HG03520 (cell line): ENCODE data around the gene CCSER2.
"Not testable (repeated sequence)": the region's sequence is repeated elsewhere in the genome, so short reads cannot be mapped to it uniquely, and the experiment has no call there.

Experiments
- ATAC-seq: cut with Tn5 transposase; IDR thresholded peaks from one replicate; pipeline ENCODE4 v1.9.1; 2021; ENCODE audit warnings: mild to moderate bottlenecking, moderate library complexity; ENCODE audit not compliant: unreplicated experiment

CCSER2 gene

GRCh38 chr10:84447701-84448400 is 119.5 kb downstream of the CCSER2 start:
- ATAC-seq: no peak

- not testable (repeated sequence) for ATAC-seq
These were observed 121.0 kb downstream of the CCSER2 start for GRCh38 chr10:84449351-84449750.

DNA sequence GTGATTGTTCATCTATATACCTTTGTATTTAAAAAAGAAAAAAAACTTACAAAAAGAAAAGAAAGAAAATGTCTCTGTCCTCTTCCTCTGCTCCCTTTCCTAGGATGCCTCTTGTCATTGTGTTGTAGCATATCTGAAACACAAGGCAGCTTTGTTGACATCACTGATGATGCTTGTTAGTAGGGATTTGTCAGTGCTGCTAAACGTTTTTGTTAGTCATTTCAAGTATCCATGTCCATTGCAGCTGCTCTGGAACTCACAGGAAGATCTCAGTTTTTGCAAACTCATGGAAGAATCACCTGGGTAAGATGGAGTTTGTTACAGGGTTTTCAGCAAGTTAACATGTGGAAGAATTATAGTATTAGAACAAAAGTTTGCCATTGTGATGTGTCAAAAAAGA is 123.6 kb downstream of the CCSER2 start:
- ATAC-seq: no peak

DNA sequence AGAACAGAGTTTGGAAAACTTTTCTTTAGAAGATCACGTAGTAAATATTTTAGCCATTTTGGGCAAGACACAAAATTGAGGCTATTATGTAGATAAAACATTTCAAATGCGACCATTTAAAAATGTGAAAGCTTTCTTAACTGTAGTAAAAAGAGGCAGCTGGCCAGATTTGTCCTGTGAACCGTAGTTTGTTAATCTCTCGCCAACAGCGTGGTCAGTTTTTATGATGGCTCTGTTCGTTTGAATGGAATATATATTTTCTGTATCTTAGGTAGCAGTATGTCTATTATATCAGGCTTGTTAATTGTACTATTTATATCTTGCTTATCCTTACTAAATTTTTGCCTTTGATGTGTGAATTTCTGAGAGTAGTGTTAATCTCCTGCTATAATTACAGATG is 124.9 kb downstream of the CCSER2 start:
- ATAC-seq: no peak

DNA sequence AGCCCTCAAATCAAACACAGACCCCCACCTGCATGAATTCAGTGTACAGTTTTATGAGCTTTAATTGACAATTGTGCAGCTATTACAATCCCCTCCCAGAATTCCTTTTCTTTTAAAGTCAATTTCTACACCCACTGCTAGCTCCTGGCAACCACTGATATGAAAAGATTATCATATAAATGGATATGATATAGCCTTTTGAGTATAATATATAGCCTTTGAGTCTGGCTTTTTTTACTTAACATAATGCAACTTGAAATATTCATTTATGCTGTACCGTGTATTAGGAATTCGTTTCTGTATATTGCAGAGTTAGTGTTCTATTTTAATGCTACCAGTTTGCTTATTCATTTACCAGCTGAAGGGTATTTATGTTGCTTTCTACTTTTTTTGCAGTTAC is 127.7 kb downstream of the CCSER2 start:
- no peak for ATAC-seq

DNA sequence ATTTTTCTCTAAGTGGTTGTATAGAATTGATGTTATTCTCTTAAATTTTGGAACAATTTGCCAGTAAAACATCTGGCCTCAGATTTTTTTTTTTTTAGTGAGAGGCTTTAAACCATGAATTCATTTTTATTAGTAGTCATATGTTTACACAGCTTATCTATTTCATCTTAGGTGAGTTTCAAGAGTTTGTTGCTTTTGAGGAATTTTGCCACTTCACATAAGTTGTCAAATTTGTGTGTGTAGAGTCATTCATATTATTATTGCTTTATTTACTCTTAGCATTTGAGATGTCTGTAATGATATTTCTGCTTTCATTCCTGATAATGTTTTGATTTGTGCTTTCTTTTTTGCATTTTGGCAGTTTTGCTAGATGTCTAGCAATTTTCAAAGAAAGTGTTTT is 132.1 kb downstream of the CCSER2 start:
- no peak for ATAC-seq

DNA sequence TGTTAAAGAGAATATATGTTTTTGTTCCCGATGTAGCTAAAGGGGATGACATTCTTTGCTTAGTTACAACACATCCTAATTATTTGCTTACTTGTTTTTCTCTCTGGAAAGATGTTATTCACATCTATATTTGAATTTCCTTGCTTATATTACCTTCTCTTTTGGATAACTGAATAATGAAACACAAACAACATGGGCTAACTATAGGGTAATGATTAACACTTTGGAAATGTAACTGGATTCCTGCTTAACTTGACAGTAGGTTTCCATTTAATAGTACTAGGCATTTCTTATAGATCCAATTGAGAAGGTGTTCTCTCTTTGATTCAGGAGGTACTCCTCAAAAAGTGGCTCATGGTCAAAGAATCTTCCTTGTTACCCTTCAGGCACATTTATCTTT is 141.1 kb downstream of the CCSER2 start:
- ATAC-seq: no peak

DNA sequence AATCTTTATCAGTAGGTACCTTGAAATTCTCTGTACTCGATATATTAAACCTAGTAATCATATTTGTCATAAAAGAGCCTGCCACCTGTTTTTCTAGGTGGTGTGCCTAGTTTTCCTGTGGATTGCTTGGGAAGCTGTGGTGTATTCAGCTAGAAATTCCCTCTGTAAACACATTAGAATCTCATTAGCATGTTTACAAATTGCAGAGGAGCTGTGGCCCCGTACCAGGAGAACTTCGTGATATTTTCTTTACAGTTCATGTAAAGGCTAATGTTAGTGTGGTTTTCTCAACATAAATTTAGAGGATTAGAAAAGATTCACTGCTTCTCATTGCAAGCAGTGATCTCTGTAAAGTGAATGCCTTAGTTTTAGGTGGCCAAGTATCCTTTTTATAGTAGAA is 144.7 kb downstream of the CCSER2 start:
- no peak for ATAC-seq

DNA sequence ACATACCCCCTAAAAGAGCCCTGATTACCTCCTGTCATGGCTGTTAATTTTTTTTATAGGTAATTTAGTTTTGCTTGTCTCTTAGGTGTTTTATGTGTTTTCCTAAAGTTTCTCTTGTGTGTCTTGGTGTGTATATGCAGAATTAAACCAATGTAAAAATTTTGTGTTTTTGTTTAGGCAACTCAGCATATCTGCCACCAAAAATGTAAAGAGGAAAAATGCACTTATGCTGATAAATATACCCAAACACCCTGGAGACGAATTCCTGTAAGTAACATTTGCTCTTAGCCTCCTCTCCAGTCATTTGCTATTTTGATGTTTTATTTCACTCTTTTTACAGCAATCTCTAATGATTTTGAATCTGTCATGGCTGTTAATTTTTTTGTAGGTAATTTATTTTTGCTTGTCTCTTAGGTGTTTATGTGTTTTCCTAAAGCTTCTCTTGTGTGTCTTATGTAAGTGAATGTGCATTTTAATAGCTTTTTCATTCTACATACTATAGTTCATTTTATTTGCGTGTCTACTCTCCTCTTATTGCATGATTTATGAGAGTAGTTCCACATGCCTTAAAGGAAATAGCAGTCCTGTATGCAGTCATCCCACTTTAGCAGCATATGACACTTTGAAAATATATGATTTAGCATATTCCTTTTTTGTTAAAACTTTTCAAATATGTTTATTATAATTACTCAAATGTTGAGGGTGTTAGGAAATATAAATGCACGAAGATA is 149.2 kb downstream of the CCSER2 start:
- ATAC-seq: no peak

- no peak for ATAC-seq
These were observed 149.8 kb downstream of the CCSER2 start for GRCh38 chr10:84478151-84478550.

DNA sequence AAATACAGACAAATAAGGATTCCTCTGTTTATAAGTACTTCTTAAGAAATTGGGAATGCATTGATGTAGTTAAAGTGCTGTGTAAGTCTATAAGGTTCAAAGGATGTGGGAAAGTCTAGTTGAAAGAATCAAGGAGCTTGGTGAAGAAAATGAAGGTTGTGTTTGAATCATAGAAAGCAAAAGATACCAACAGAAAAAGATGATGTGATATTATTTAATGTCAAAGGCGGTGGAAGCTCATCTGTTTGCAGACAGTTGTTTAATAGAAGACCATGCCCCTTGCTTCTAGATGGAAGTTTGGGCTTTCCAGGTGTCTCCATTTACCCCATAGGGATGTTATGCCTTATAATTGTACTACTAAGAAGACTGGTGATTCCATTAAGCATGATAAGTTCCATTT is 150.3 kb downstream of the CCSER2 start:
- ATAC-seq: no peak

DNA sequence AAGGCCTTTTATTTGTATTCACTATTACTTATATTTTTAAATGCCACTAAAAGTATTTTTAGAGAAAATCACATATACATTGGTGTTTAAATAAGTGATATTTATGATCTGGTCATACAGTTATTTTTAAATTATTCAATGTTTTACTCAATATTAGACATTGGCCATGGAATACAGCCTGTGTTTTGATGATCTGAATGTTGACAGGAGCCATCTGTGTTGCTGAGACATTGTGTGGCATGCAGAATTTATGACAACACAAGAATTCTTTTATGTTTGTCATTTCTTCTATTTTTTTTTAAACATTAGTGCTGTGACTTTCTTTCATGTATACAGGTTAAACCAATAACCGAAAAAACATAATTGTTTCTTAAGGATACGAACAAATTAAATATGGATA is 156.2 kb downstream of the CCSER2 start:
- ATAC-seq: no peak

- no peak for ATAC-seq
These were observed 165.0 kb downstream of the CCSER2 start for GRCh38 chr10:84493361-84493760.

DNA sequence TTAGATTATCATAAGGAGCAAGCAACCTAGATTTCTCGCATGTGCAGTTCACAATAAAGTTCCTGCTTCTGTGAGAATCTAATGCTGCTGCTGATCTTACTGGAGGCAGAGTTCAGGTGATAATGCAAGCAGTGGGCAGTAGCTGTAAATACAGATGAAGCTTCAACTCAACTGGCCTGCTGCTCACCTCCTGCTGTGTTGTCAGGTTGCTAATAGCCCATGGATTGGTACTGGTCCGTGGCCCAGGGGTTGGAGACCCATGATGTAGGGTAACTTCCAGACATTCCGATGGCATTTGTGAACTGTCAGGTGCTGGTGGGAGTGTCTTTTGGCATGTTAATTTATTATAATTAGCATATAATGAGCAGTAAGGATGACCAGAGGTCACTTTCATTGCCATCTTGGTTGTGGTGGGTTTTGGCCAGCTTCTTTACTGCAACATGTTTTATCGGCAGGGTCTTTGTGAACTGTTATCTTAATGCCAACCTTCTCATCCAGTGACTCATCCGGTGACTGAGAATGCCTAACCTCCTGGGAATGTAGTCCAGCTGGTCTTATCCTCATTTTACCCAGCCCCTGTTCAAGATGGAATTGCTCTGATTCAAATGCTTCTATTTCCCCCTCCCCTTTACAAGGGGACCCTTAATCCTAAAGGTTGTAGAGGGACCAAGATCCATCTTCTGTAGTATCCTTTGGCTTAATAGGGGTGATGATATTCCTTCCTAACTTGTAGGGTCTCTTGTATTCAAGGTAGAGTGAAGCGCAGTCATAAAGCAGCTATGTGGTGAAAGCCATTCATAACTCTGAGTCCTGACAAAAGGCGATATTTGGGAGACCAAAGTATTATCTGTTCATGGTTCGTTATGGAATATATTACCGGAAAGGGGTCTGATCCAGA is 165.8 kb downstream of the CCSER2 start:
- ATAC-seq: no peak

GRCh38 chr10:84494849-84495180 is 166.4 kb downstream of the CCSER2 start:
- no peak for ATAC-seq

GRCh38 chr10:84497978-84498377 is 169.6 kb downstream of the CCSER2 start:
- no peak for ATAC-seq

DNA sequence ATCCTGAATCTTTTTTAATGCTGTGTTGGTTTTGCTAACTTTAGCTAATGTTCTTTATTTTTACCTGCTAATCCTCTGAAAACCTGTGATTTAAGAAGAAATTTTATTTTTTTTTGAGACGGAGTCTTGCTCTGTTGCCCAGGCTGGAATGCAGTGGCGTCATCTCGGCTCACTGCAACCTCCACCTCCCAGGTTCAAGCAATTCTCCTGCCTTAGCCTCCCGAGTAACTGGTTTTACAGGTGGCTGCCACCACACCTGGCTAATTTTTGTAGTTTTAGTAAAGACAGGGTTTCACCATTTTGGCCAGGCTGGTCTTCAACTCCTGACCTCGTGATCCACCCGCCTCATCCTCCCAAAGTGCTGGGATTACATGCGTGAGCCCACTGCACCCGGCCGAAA is 170.7 kb downstream of the CCSER2 start:
- not testable (repeated sequence) for ATAC-seq

- no peak for ATAC-seq
These were observed 171.5 kb downstream of the CCSER2 start for GRCh38 chr10:84499846-84500245.

GRCh38 chr10:84510121-84510520 is 181.7 kb downstream of the CCSER2 start:
- no peak for ATAC-seq

DNA sequence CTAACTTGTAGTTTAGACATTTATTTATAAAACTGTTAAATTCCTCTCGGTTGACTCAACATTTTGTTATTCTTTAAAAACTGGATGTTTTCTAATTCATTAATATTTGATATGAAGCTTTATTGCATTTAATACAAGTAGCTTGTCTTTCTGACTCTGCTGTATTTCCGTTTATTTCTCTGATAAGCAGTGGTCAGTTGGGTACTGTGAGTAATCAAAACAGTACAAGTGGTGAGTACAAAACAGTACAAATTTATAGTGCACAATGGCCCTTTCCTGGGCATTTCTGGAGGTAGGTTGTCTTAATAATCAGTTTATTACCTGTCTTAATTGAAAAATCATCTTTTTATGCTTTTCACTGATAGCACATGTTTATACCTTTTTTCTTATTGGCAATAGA is 182.7 kb downstream of the CCSER2 start:
- ATAC-seq: no peak

- no peak for ATAC-seq
These were observed 183.4 kb downstream of the CCSER2 start for GRCh38 chr10:84511709-84512285.
